Measurements from ENCODE around the gene ABHD8.
A peak's percentile ranks its signal among the peaks of the same experiment; 100 is the strongest.

ABHD8 gene, protein sequence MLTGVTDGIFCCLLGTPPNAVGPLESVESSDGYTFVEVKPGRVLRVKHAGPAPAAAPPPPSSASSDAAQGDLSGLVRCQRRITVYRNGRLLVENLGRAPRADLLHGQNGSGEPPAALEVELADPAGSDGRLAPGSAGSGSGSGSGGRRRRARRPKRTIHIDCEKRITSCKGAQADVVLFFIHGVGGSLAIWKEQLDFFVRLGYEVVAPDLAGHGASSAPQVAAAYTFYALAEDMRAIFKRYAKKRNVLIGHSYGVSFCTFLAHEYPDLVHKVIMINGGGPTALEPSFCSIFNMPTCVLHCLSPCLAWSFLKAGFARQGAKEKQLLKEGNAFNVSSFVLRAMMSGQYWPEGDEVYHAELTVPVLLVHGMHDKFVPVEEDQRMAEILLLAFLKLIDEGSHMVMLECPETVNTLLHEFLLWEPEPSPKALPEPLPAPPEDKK
- total RNA-seq, result 2.0 to 26.3 (median 12.1) reads per million in 17 experiments

DNA sequence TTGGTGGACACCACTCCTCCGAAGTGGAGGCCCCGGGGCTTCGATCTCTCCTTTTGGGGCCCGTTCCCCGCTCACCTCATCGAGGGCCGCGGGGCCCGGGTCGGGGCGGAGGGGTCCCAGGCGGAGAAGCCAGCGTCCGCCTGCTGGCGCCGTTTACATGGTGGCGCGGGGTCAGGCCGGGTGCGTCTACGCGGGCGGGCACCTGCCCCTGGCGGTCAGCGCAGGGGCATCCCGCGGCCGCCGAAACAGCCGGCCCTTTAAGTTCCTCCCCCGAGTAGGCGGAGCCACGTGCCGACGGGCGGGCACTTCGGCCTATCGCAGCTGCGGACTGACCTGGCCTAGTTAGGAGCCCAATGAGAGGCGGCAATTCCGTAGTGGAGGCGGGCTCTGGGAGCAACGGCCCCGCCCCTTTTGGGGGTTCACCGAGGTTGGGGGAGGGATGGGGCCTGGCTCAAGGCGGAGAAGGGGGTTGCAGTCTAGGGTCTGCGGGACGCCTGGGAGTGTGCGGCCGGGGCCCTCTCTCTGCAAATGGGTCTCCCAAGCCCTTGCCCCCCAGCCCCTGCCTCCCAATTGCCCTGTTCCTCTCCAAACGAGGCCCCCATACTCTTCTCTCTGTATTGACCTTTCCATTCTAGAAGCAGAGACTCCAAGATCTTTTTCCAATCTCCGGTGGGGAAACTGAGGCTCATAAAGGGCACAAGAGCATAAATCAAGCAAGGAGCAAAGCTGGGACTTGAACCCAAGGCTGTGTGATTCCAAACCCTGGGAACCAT is at the start of gene ABHD8:
Gene ABHD8 (minus strand): TSS at position 259 of the 773 bp plus-strand sequence. CDS start 1,809 bp downstream, outside the sequence.
- DNase-seq, result peak; percentile 97 to 99 (median 98)

DNA sequence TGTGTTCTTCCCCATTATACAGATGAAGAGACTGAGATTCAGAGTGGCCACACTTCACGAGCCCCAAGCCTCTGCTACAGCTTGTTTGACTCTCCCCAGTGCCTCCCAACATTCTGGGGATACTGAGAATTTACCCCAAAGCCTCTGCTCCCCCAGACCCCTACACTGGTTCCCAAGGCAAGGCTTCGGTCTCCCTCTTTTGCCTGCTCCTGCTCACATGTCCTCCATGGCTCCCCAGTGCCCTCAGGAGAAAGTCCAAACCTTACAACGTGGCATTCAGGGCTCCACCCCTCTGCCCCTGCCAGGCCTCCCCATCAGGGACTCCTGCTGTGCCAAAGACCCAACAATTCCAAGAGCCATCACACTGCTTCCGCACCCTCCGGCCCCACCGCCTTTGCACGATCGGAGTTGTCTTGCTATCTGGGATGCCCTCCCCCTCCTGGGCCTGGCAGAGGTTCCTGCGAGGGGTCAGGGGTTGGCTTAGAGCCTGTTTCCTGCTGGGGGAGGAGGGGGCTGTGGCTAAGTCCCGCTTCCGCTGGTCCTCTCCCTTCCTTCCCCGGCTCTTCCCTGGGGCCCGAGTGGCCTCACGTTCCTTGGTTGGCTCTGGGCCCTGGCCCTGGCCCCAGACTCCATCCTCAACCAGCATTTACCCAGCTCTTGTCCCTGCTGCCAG is 49.5 kb upstream of the ABHD8 start:
- DNase-seq, result no peak

DNA sequence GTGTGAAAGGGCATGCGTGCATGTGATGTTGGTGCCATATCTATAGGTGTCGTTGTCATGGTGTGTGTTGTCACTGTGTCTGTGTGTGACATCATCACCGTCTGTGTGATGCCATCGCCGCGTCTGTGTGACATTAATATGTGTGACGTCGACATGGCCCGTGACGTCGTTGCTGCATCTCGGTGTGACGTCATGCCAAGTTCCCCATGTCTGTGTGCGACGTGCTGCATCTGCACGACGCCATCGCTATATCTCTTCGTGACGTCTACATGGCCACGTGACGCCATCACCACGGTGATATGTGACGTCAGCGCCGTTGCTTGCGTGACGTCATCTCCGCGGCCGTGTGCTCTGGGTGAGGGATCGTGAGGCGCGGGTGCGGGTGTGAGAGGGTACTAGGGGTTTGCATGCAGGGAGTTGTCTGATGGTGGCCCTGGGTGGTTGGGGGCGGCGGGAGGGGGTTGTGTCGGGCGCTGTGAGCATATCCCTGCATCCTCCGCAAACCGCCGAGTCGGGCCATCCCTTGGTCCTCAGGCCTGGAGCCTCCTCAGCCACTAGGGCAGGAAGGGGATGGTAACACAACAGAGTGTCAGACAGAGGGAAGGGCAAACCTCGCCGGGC is 48.7 kb upstream of the ABHD8 start:
- DNase-seq, result no peak

DNA sequence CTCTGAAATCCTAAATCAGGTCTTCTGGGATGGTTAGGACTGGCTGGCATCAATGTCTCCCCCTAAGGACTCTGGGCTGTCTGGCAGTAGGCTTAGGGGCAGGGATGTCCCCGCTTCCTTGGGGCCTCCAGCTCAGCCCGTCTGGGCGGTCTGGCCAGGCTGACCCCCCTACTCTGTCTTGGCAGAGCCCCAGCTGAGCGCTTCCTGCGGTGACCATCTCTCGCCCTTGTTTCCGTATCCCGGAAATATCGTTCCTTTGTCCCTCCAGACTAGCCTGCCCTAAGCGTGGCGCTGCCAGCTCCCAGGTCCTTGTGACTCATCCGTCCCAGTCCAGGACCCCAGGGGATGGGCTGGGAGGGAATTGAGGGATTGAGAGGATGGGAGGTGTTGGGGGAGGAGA is 45.5 kb upstream of the ABHD8 start:
- peak in 3 of 4 experiments; percentile 12 to 23 (median 22) for DNase-seq

DNA sequence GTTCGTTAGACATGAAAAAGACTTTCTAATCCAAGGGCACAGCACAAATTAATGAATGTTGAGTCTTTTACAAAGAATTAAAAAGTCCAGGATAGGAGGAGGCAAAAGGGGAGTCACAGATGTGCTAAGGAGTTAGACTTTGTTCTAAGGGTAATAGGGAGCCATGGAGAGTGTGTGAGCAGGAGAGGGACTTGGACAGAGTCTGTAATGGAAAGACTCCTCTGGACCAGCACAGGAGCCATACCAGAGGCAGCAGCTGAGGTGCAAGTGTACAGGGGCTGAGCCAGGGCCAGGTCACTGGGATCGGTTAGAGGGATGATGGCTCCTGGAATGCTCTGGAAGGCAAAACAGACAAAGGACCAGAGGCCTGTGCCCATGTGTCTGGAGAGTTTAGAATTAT is 44.7 kb upstream of the ABHD8 start:
- DNase-seq, result no peak

DNA sequence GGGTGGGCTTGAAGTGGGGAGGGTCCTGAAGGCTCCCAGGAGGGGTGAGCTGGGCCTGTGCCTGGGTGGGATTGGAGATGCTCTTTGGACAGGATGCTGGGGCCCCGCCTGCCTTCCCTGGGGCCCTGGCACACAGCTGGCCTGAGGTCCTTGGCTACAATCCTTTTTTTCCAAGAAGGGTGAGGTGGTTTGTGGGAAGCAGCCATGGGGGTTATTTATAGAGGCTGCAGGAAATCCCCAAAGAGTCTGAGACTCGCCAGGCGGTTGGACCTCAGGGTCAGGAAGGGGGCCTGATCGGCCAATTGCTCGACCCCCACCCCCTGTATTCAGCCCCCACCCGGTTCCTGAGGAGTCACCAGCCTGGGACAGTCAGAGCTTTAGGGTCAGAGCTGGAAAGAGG is 44.1 kb upstream of the ABHD8 start:
- no peak for DNase-seq

DNA sequence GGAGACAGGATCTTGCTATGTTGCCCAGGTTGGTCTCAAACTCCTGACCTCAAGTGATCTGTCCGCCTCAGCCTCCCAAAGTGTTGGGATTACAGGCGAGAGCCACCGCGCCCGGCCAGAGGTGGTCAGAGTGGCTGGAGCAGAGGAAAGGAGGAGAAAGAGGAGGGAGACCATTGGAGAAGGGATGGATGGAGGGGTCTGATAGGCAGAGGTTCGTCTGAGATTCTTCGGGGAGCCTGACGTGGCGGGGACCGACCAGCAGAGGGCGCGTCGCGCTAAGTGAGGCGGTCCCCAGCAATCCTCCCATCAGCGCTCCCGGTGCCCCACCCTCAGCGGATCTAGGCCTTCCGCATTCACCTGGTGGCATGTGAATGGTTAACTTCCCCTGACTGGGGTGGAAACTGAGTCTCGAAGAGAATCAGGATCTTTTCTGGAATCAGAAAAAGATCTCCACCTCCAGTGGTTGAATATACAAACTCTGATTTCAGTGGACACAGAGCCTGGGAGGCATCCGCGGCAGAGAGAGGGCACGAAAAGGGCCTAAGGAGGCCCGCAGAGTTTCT is 43.0 kb upstream of the ABHD8 start:
- DNase-seq, result peak; percentile 70 to 90 (median 87)

DNA sequence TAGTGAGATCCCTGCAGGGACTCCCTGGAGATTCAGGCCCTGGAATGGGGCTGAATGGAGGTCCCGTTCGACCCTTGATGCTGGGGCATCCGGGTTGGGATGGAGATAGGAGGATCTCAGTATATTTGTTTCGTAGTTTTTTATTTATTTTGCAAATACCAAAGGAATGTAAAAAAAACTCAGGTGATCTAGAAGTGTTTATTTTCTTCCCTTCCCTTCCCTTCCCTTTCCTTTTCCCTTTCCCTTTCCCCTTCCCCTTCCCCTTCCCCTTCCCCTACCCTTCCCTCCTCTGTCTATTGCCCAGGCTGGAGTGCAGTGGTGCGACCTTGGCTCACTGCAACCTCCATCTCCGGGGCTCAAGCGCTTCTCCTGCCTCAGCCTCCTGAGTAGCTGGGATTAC is 38.6 kb upstream of the ABHD8 start:
- no peak for DNase-seq

DNA sequence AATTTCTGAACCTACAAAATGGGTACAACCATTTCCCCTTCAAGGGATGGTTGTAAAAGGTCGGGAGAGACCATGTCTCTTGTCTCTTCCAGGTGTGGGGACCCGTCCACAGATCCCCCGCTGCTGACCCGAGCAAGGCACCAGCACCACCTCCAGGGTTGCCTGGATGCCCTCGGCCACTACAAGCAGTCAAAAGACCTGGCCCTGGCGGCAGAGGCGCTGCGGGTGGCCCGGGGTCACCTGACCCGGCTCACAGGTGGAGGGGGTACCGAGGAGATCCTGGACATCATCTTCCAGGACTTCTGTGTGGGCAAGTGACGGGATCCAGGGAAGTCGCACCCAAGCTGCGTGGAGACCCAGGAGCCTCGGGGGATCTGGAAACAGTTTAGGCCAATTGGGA is 38.2 kb upstream of the ABHD8 start:
- DNase-seq, result no peak

DNA sequence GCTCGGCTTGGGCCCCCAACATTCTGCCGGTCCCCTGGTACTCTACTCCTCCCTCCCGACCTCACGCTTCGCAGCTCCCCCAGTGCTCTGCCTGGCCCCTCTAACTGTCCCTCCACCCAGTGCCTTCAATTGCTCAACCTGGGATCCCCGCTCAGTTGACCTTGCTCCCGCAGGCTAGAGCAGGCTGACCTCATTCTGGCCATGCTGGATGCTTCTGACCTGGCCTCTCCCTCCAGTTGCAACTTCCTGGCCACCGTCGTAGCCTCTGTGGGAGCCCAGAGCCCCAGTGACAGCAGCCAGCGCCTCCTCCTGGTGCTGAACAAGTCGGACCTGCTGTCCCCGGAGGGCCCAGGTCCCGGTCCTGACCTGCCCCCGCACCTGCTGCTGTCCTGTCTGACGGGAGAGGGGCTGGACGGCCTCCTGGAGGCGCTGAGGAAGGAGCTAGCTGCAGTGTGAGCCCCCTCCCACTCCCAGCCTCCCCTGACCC is 37.7 kb upstream of the ABHD8 start:
- peak in 1 of 4 experiments; percentile 17 for DNase-seq

DNA sequence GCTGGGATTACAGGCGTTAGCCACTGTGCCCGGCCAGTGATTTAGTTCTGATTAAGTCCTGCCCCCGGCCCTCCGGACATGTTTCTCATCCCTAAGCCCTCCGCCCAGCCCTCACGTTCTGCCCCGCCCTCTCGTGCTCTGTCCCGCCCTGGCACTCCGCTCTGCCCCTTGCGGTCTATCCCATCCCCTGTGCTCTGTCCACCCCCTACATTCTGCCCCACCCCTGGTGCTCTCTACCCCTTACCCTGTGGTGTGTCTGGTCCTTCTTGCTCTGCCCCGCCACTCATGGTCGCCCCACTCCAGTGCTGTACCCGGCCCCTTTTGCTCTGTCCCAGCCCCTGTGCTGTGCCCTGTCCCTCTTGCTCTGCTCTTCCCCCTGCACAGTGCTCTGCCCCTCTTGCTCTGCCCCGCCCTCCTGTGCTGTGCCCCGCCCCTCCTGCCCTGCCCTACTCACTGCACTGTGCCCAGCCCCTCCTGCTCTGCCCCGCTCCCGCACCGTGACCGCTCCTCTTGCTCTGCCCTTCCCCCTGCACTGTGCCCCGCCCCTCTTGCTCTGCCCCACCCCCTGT is 37.2 kb upstream of the ABHD8 start:
- DNase-seq, result peak in 1 of 4 experiments; percentile 36

DNA sequence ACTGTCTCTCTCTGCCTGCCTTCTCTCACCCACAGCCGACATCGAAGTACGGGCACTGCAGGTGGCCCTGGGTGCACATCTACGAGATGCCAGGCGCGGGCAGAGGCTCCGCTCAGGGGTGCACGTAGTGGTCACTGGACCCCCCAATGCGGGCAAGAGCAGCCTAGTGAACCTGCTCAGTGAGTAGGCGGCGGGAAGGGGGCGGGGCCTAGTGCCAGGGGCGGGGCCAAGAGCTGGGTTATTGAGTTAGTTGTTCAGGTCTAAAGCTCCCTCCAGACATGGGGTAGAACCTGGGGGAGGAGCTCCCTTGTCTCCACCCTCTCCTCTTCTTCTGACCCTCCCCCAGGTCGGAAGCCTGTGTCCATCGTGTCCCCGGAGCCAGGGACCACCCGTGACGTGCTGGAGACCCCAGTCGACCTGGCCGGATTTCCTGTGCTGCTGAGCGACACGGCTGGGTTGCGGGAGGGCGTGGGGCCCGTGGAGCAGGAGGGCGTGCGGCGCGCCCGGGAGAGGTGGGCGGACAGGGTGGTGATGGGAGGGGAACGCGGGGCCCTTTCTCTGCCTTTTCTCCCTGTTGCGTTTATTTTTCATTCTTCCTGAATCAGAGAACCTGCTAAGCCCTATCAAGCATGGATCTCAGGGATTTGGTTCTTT is 36.0 kb upstream of the ABHD8 start:
- peak in 1 of 4 experiments; percentile 10 for DNase-seq

DNA sequence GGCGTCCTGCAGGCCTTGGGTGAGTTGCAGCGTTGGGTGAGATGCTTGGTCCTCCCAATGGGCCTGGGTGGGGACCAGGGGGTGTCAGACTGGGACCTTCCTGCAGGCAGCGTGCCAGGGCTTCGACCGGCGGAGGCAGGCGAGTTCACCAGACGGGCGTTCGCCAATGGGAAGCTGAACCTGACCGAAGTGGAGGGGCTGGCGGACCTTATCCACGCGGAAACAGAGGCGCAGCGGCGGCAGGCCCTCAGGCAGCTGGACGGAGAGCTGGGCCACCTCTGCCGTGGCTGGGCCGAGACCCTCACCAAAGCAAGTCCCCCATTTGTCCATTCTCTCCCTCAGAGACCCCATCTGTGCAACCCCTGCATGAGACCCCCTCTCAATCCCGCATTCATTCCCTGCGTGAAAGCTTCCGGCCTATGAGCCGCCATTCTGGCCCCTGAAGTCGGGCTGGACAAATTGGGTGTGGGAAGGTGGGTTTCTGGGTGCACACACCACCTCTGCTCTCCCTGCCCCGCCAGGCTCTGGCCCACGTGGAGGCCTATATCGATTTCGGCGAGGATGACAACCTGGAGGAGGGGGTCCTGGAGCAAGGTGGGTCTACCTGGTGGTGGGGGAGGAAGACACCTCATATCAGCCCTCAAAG is 35.3 kb upstream of the ABHD8 start:
- no peak for DNase-seq

DNA sequence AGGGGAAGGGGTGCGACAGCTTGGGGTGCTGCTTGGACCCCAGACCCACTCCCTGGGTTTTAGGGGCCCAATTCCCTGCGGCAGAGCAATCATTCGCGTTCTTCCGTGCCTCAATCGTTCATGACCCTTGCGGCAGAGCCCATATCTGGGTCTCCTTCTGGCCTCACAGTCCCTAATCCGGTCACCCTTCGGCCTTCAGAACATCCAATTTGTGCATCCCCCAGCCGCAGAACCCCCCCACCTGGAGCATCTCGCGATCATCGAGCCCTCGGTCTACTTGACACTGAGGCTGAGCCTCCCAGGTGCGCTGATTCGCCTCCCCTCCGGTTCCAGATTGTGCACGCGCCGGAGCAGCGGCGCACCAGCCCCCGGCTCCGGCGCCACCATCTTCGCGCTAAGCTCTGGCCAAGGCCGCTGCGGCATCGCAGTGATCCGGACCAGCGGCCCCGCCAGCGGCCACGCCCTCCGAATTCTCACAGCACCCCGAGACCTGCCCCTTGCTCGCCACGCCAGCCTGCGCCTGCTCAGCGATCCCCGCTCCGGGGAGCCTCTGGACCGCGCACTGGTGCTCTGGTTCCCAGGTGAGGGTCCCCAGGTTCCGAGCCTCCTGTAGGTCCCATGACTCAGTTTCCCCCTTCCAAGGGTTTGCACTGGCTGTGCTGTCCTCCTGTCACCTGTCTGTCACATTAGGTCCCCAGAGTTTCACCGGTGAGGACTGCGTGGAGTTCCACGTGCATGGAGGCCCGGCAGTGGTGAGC is 34.6 kb upstream of the ABHD8 start:
- peak in 2 of 4 experiments; percentile 19 to 41 for DNase-seq

DNA sequence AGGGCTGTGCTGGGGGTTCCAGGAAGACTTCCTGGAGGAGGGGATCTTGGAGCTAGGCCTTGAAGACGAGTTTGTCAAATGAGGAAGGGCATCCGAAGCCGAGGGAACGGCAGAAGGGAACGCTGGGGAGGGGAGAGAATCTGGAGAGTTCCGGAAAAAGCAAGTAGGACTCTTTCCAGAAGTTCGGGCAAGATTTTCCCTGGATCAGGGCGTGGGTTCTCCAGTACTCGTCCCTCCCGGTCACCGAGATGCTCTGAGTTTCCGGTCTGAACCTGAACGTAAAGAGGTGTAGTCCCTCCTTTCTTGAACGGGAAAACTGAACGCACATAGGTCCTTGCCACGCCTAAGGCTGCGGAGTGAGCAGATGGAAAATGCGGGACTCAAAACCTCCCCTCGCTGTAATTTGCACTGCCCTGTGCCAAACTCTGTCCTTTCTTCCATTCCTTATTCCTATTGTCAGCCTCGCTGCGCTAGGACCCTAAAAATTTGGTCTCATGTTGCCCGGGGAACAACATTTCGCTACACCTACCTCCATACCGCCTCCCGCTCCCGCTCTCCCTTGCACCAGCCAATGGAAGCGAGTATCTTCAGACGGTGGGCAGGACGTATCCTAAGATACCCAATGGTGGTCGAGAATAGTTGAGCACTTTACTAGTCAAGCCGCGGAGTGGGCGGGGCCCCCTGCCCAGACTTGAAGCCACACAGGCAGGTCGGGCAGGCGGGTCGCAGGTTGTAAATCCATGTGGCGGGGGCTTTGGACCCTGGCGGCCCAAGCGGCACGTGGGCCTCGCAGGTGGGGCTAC is 33.8 kb upstream of the ABHD8 start, which contains the start of gene GTPBP3:
Gene GTPBP3 (plus strand): TSS at position 682 of the 803 bp plus-strand sequence. CDS start 59 bp downstream, at position 741.
- DNase-seq, result peak; percentile 96 to 99 (median 98)

DNA sequence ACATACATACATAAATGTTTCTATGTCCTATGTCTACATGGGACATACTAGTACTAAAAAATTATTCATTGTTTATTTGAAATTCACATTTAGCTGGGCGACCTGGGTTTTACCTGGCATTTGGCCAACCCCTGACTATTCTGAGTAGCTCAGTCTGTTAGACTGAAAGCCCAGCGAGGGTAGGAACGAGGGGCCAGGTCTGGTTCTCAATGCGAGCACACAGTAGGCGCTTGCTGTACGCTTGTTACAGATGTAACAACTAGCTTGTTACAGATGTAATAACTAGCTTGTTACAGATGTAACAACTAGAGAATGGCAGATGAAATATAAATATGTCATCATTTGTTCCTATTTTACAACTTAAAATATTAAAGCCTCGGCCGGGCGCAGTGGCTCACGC is 32.4 kb upstream of the ABHD8 start:
- no peak for DNase-seq

DNA sequence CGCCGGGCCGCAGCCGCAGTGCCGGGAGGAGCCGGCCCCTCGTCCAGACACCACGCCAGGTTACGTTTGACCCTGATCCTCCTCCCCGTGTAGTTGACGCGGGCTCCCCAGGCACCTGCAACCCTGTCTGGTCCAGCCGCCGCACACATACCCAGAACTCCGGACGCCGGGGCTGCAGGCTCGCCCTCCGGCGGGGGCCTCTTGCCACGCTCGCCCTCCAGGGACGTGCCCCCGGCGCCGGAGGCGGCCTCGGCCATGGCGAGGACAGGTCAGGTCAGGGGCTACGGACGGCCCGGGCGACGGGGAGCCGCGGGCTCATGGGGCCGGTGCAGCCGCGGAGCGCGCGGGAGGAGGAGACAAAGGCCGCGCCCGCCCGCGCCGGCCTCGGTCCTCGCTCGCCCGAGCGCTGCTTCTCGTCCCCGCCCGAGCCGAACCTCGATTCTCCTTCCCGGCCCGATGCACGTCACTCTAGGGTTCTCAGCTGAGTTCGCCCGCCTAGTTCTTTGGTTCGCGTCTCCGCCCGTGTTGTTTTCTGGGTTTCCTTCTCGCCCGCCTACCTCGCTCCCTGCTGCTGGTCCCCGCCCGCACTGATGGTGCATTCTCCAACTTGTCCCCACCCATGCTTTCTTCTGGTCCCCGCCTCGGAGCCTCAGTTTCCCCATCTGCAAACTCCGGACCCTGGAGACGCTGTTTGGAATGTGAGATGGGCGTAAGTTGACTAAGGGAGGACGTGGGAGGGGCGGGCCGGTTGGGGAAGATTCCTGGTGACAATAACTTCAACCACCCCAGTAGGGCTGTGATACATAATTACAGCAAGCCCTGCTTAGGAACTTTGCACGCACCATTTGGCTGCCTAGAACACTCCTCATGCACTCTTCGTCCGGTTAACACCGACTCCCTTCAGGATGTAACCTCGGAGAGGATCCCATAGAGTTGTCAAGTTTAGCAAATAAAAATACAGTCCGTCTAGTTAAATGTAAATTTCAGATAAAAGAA is 31.5 kb upstream of the ABHD8 start, which contains the start of gene ANO8:
Gene ANO8 (minus strand): TSS at position 442 of the 996 bp plus-strand sequence. CDS start 185 bp downstream, at position 257.
- peak; percentile 97 to 98 (median 98) for DNase-seq

Data from suppressor macrophage (primary cell).